HL-60 (cell line): Measurements from ENCODE around the gene SLC28A2.

Experiments
- POLR2AphosphoS5 ChIP-seq: IDR thresholded peaks from 2 replicates; pipeline ENCODE4 v1.6.1; 2012; ENCODE audit warnings: low read depth
- TF ChIP-seq, protein P1 (sequence below): IDR thresholded peaks from one replicate; pipeline ENCODE4 v1.5.1; 2011; ENCODE audit warnings: low read length, control low read depth, inconsistent platforms; ENCODE audit not compliant: insufficient read depth

DNA sequence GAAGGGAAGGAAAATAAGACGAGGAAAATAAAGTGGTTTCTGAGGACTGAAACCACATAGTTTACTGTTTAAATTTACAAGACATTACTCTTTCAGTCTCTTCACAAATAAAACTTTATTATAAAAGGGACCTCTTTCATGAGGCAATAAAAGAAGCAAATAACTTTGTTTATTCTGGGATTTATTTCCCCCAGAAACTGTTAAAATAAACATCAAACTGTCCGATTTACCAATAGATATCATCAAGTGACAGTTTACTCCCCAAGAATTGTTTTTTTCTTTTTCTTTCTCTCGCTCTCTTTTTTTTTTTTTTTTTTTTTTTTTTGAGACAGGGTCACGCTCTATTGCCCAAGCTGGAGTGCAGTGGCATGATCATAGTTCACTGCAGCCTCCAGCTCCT is 54.1 kb downstream of the SLC28A2 start:
- TF ChIP-seq, protein P1, sequence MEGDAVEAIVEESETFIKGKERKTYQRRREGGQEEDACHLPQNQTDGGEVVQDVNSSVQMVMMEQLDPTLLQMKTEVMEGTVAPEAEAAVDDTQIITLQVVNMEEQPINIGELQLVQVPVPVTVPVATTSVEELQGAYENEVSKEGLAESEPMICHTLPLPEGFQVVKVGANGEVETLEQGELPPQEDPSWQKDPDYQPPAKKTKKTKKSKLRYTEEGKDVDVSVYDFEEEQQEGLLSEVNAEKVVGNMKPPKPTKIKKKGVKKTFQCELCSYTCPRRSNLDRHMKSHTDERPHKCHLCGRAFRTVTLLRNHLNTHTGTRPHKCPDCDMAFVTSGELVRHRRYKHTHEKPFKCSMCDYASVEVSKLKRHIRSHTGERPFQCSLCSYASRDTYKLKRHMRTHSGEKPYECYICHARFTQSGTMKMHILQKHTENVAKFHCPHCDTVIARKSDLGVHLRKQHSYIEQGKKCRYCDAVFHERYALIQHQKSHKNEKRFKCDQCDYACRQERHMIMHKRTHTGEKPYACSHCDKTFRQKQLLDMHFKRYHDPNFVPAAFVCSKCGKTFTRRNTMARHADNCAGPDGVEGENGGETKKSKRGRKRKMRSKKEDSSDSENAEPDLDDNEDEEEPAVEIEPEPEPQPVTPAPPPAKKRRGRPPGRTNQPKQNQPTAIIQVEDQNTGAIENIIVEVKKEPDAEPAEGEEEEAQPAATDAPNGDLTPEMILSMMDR, result no peak
- TF ChIP-seq POLR2AphosphoS5, result no peak
